Measurements from ENCODE around the gene DES.

The DES gene

GRCh38 chr2:219421323-219421722 is 3.1 kb downstream of the DES start:
- no peak for DNase-seq (ENCODE audit: extremely low read depth, low read depth)
- TF ChIP-seq CTCF (IDR thresholded peaks at IDR 0.05; ENCODE audit: low read depth, low read length), result no peak

GRCh38 chr2:219422952-219423534 is 4.9 kb downstream of the DES start:
- no peak for TF ChIP-seq CTCF (IDR thresholded peaks at IDR 0.05; ENCODE audit: low read depth, low read length)
- no peak for DNase-seq (ENCODE audit: extremely low read depth, low read depth)

GRCh38 chr2:219423652-219424377 is 5.6 kb downstream of the DES start:
- DNase-seq (ENCODE audit: extremely low read depth, low read depth), result no peak
- TF ChIP-seq CTCF (IDR thresholded peaks at IDR 0.05; ENCODE audit: low read depth, low read length), result no peak

- TF ChIP-seq CTCF (IDR thresholded peaks at IDR 0.05; ENCODE audit: low read depth, low read length), result no peak
- no peak for DNase-seq (ENCODE audit: extremely low read depth, low read depth)
These were observed 7.3 kb downstream of the DES start for GRCh38 chr2:219425238-219426067.

GRCh38 chr2:219426068-219426443 is 7.9 kb downstream of the DES start:
- no peak for TF ChIP-seq CTCF (IDR thresholded peaks at IDR 0.05; ENCODE audit: low read depth, low read length)
- no peak for DNase-seq (ENCODE audit: extremely low read depth, low read depth)

GRCh38 chr2:219426534-219427136 is 8.5 kb downstream of the DES start:
- TF ChIP-seq CTCF (IDR thresholded peaks at IDR 0.05; ENCODE audit: low read depth, low read length), result no peak
- DNase-seq (ENCODE audit: extremely low read depth, low read depth), result no peak

Data from AG09319 (cell line).